Tibial artery (tissue), 4 donors: ENCODE data around the gene KIAA0513.
A peak's percentile ranks its signal among the peaks of the same experiment; 100 is the strongest.

Experiments
- DNase-seq, 2 donors: peaks; one replicate each; pipeline ENCODE4 v3.0.0-alpha.2; 2019
- H3K27ac ChIP-seq, 2 donors: fragments of 200-600 bp; sonication (generic) in 1 of 2; 1 replicate in 1 of 2; 2 replicates in 1 of 2; pipeline ENCODE4 v1.5.1; 2018 to 2019; ENCODE audit warnings: mild to moderate bottlenecking in 1 of 2
- H3K27me3 ChIP-seq, 2 donors: fragments of 200-600 bp; sonication (generic) in 1 of 2; one replicate each; pipeline versions ENCODE4 v1.5.1 to v1.6.0; 2016 to 2019
- H3K36me3 ChIP-seq, 3 donors: fragments of 200-600 bp; sonication (generic) in 2 of 3; one replicate each; pipeline ENCODE4 v1.5.1; 2016 to 2019; ENCODE audit warnings: mild to moderate bottlenecking in 2 of 3
- H3K4me1 ChIP-seq, 4 donors: fragments of 200-600 bp; sonication (generic) in 2 of 4; 1 replicate in 3 of 4; 2 replicates in 1 of 4; pipeline ENCODE4 v1.5.1; 2016 to 2019
- H3K4me3 ChIP-seq, 2 donors: fragments of 200-600 bp; sonication (generic) in 1 of 2; 1 replicate in 1 of 2; 2 replicates in 1 of 2; pipeline ENCODE4 v1.5.1; 2018 to 2019; ENCODE audit warnings: mild to moderate bottlenecking in 2 of 2
- H3K9me3 ChIP-seq, 3 donors: fragments of 200-600 bp; sonication (generic) in 1 of 3; one replicate each; pipeline ENCODE4 v1.5.1; 2016 to 2019
- intact Hi-C: fragments of 100-400 bp; cut with DNase I; formaldehyde crosslinking; loops from one replicate; pipeline ENCODE4 v1.15.0; 2023; ENCODE audit warnings: low total_unique reads
- TF ChIP-seq, protein P1 (sequence below), 2 experiments: fragments of 200-600 bp in 1 of 2; fragments of 450-650 bp in 1 of 2; IDR thresholded peaks; one replicate each; pipeline ENCODE4 v1.5.1; 2017 to 2019; ENCODE audit warnings: antibody characterized with exemption in 2 of 2, mild to moderate bottlenecking in 1 of 2, moderate library complexity in 1 of 2

The KIAA0513 gene

DNA sequence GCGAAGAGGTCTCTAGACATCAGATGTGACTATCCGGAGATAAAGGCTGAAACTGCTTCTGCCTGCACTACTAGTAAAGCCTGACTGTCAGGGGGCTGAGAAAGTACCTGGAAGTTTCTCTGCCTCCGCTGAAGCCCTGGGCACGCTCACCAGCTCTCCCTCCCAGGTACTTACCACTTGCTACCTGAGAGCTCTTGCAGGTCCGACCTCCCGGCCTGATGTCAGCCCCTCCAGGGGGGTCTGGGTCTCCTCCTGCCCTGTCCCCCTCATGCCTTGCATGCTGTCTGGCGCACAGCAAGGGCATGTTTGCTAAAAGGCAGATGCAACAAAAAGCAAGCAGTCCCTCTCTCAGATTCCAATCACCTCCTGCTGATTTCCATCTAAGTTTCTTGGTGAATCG lies 33.7 kb upstream of the KIAA0513 start:
- Histone ChIP-seq H3K27me3 (no peaks in the 10 kb centered on the region), H3K4me1 (peaks cover 0 to 67% (median 36%) of the 10 kb centered on the region in 4 donors), H3K4me3 (no peak overlapping the region), H3K36me3 (peaks cover 20 to 43% (median 21%) of the 10 kb centered on the region in 3 donors), H3K9me3 (no peaks in the 10 kb centered on the region), H3K27ac (peak overlapping the region; percentile 83 to 92)
- intact Hi-C loops: no loop called here
- TF ChIP-seq, protein P1, sequence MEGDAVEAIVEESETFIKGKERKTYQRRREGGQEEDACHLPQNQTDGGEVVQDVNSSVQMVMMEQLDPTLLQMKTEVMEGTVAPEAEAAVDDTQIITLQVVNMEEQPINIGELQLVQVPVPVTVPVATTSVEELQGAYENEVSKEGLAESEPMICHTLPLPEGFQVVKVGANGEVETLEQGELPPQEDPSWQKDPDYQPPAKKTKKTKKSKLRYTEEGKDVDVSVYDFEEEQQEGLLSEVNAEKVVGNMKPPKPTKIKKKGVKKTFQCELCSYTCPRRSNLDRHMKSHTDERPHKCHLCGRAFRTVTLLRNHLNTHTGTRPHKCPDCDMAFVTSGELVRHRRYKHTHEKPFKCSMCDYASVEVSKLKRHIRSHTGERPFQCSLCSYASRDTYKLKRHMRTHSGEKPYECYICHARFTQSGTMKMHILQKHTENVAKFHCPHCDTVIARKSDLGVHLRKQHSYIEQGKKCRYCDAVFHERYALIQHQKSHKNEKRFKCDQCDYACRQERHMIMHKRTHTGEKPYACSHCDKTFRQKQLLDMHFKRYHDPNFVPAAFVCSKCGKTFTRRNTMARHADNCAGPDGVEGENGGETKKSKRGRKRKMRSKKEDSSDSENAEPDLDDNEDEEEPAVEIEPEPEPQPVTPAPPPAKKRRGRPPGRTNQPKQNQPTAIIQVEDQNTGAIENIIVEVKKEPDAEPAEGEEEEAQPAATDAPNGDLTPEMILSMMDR (IDR thresholded peaks at IDR 0.05): no peak
- DNase-seq: no peak

DNA sequence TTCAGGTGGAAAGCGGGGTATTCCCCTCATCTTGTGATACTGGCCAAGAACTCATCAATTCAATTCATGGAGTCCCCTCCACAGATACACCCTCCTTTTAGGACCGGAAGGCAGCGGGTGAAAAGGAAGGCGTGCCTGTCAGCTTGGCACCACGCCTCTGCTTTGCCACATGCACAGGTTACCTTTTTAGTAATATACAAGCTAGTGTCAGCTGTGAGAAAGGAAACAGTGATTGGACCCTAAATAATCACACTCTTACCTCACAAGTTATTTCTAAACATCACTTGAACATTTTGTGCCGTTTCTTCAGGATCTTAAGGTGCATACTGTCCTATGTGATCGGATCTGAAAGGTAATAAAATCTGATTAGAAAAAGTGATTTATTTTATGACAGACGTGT lies 31.9 kb upstream of the KIAA0513 start:
- Histone ChIP-seq H3K36me3 (peaks cover 5 to 26% (median 5%) of the 10 kb centered on the region in 3 donors), H3K4me1 (peaks cover 0 to 85% (median 41%) of the 10 kb centered on the region in 4 donors)

DNA sequence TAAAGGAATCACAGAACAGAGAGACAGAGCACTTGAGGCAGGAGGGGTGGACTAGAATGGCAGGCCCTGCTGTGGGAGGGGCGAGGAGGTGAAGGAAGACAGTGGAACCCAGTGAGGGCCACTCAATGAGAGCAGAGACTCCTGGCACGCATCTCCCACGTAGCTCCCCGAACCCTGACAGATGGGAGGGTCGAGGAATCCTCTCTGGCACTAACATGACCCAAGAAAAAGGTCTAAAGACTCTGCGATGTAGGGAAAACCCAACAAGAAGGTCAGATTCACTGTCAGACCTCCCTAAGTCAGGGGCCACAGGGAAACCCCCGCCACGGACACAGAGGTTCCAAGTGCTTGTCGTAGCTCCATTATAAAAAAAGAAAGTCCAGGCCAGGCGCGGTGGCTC lies 31.2 kb upstream of the KIAA0513 start:
- DNase-seq: no peak
- no peaks in the 10 kb centered on the region for H3K9me3 ChIP-seq
- H3K4me1 ChIP-seq: peaks cover 0 to 91% (median 46%) of the 10 kb centered on the region in 4 donors
- no peaks in the 10 kb centered on the region for H3K27me3 ChIP-seq
- H3K4me3 ChIP-seq: no peak overlapping the region
- H3K27ac ChIP-seq: peak overlapping the region; percentile 83 to 92
- intact Hi-C loops: no loop called here
- TF ChIP-seq, protein P1 (IDR thresholded peaks at IDR 0.05): no peak
- H3K36me3 ChIP-seq: peaks cover 5 to 24% (median 5%) of the 10 kb centered on the region in 3 donors

More for the DNA sequence above, 31.9 kb upstream of the KIAA0513 start:
- Histone ChIP-seq H3K4me3 (no peak overlapping the region), H3K27me3 (no peaks in the 10 kb centered on the region), H3K9me3 (no peaks in the 10 kb centered on the region), H3K27ac (peak overlapping the region; percentile 83 to 92)
- no peak for DNase-seq
- TF ChIP-seq, protein P1 (IDR thresholded peaks at IDR 0.05): no peak
- intact Hi-C loops: no loop called here

DNA sequence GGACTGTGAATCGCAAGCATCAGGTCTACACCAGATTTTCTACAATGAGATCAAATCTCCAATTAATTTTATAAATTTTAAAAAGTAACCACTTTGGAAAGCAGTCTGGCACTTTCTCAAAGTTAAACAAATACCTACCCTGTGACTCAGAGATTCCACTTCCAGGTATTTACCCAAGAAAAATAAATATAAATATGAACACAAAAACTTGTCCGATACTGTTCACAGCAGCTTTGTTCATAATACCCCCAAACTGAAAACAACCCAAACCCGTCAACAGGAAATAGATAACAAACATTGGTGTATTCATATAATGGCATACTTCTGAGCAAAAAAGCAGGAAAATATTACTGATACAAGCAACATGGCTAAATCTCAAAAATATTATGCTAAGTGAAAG lies 28.4 kb upstream of the KIAA0513 start:
- intact Hi-C loops: no loop called here
- TF ChIP-seq, protein P1 (IDR thresholded peaks at IDR 0.05): no peak
- Histone ChIP-seq H3K27ac (peak overlapping the region; percentile 84 to 92), H3K27me3 (no peaks in the 10 kb centered on the region), H3K4me1 (peaks cover 0 to 91% (median 57%) of the 10 kb centered on the region in 4 donors), H3K4me3 (no peak overlapping the region), H3K36me3 (peaks cover 0 to 14% (median 5%) of the 10 kb centered on the region in 3 donors), H3K9me3 (no peaks in the 10 kb centered on the region)
- no peak for DNase-seq

DNA sequence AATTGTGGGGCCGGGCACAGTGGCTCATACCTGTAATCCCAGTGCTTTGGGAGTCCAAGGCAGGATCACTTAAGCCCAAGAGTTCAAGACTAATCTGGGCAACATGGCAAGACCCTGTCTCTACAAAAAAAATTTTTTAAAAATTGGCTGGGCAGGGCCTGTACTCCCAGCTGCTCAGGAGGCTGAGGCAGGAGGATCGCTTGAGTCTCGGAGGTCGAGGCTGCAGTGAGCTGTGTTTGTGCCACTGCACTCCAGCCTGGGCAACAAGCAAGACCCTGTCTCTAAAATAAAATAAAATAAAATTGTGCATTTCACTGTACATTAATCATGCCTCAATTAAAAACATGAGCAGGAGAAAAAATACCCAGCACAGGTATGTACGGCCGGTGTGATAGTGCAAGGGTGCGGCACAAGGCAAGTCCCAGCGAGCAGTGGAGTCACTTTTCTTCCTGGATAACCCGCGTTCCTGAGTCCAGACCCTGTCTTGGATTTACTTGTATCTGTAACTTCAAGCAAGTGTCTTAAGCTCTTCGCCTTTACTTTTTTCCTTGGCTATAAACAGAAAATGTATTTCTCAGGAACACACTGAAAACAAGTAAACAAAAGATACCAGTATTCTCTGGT lies 27.6 kb upstream of the KIAA0513 start:
- no peak overlapping the region for H3K4me3 ChIP-seq
- DNase-seq: no peak
- H3K36me3 ChIP-seq: peaks cover 0 to 7% (median 5%) of the 10 kb centered on the region in 3 donors
- H3K27ac ChIP-seq: peak overlapping the region; percentile 84 to 92
- H3K9me3 ChIP-seq: no peaks in the 10 kb centered on the region
- TF ChIP-seq, protein P1 (IDR thresholded peaks at IDR 0.05): no peak
- intact Hi-C loops: no loop called here
- peaks cover 0 to 91% (median 57%) of the 10 kb centered on the region in 4 donors for H3K4me1 ChIP-seq
- H3K27me3 ChIP-seq: no peaks in the 10 kb centered on the region
